SU-DHL-6 (cell line): ENCODE measurements around the gene D2HGDH.

Experiments used
- H2AFZ ChIP-seq: fragments of 200-600 bp; sonication (generic); 2 replicates; pipeline ENCODE4 v1.6.1; 2014; ENCODE audit warnings: low read depth, mild to moderate bottlenecking, moderate library complexity, mixed read lengths, antibody characterized with exemption, low read length; ENCODE audit not compliant: severe bottlenecking
- H3F3A ChIP-seq: fragments of 200-600 bp; shearing (Covaris generic); 2 replicates; pipeline ENCODE4 v1.6.0; 2016; ENCODE audit warnings: antibody characterized with exemption, mild to moderate bottlenecking; ENCODE audit not compliant: insufficient read depth
- H3K27ac ChIP-seq: fragments of 200-600 bp; sonication (generic); 2 replicates; pipeline ENCODE4 v1.5.1; 2016; ENCODE audit warnings: low read depth, mild to moderate bottlenecking, low read length, moderate library complexity, mixed read lengths
- H3K27me3 ChIP-seq: fragments of 200-600 bp; sonication (generic), shearing (Covaris generic); 2 replicates; pipeline ENCODE4 v1.6.0; 2014; ENCODE audit warnings: mild to moderate bottlenecking, low read length
- H3K36me3 ChIP-seq: fragments of 200-600 bp; sonication (generic); 2 replicates; pipeline ENCODE4 v1.6.1; 2014; ENCODE audit warnings: mild to moderate bottlenecking, low read length, mixed read lengths
- H3K4me2 ChIP-seq: fragments of 300-600, 200-600 bp; shearing (Covaris generic), sonication (generic); 2 replicates; pipeline ENCODE4 v1.6.0; 2014; ENCODE audit warnings: low read length, low read depth, mild to moderate bottlenecking; ENCODE audit not compliant: poor library complexity, severe bottlenecking
- H3K4me3 ChIP-seq: fragments of 200-600 bp; sonication (generic); 2 replicates; pipeline ENCODE4 v1.5.1; 2014; ENCODE audit warnings: antibody characterized with exemption, low read length, mild to moderate bottlenecking, mixed read lengths; ENCODE audit not compliant: insufficient read depth, poor library complexity, severe bottlenecking
- H3K79me2 ChIP-seq: fragments of 200-600 bp; sonication (generic); 2 replicates; pipeline ENCODE4 v1.6.1; 2014; ENCODE audit warnings: mild to moderate bottlenecking, low read length, moderate library complexity; ENCODE audit not compliant: insufficient read depth
- H3K9ac ChIP-seq: fragments of 200-600 bp; sonication (generic); 2 replicates; pipeline ENCODE4 v1.7.0; 2014; ENCODE audit warnings: mild to moderate bottlenecking, low read length
- H3K9me2 ChIP-seq: fragments of 200-600 bp; sonication (generic); replicated peaks from 2 replicates; pipeline ENCODE4 v1.6.1; 2014; ENCODE audit warnings: low read length; ENCODE audit not compliant: insufficient read depth
- H3K9me3 ChIP-seq: fragments of 200-600 bp; sonication (generic); 2 replicates; pipeline ENCODE4 v1.6.1; 2014; ENCODE audit warnings: low read length, mixed read lengths; ENCODE audit not compliant: insufficient read depth
- H4K20me1 ChIP-seq: fragments of 200-600 bp; sonication (generic); 2 replicates; pipeline ENCODE4 v1.6.1; 2014; ENCODE audit warnings: low read depth, mild to moderate bottlenecking, antibody characterized with exemption, low read length, moderate library complexity, mixed read lengths
- CTCF ChIP-seq: fragments of 200-600 bp; sonication (generic); IDR thresholded peaks from one replicate; pipeline ENCODE4 v1.5.1; 2017; ENCODE audit warnings: antibody characterized with exemption, mild to moderate bottlenecking, low read length, moderate library complexity; ENCODE audit not compliant: insufficient read depth, poor library complexity, severe bottlenecking
- EZH2phosphoT487 ChIP-seq: fragments of 200-600 bp; sonication (generic), shearing (Covaris generic); conservative IDR thresholded peaks from 2 replicates; pipeline ENCODE4 v1.6.1; 2018; ENCODE audit warnings: mild to moderate bottlenecking, antibody characterized with exemption, low read length, moderate library complexity, mixed read lengths

D2HGDH gene

GRCh38 chr2:241728000-241728399, 6.4 kb upstream of the D2HGDH start:
- H3K36me3 ChIP-seq = peaks cover 7% of the 10 kb centered on the region
- no peaks in the 10 kb centered on the region for H3K79me2 ChIP-seq
- H3F3A ChIP-seq = no peaks in the 10 kb centered on the region
- H3K27me3 ChIP-seq = no peaks in the 10 kb centered on the region
- no peaks in the 10 kb centered on the region for H4K20me1 ChIP-seq
- H3K4me3 ChIP-seq = no peak overlapping the region
- no peak overlapping the region for H2AFZ ChIP-seq
- no peak for TF ChIP-seq EZH2phosphoT487
- no peak for TF ChIP-seq CTCF
- no peak overlapping the region for H3K9ac ChIP-seq
- H3K9me2 ChIP-seq = no peaks in the 10 kb centered on the region
- no peak overlapping the region for H3K27ac ChIP-seq
- no peak overlapping the region for H3K4me2 ChIP-seq
- peaks cover 7% of the 10 kb centered on the region; the same call in 1 of the 2 replicates for H3K9me3 ChIP-seq

- Histone ChIP-seq H2AFZ (no peak overlapping the region), H3K36me3 (peaks cover 1% of the 10 kb centered on the region; the same call in 1 of the 2 replicates), H3K27ac (no peak overlapping the region), H3K27me3 (no peaks in the 10 kb centered on the region), H3K79me2 (no peaks in the 10 kb centered on the region), H3K4me3 (no peak overlapping the region), H3K9me3 (peaks cover 1% of the 10 kb centered on the region; the same call in 1 of the 2 replicates), H3K4me2 (no peak overlapping the region), H3F3A (no peaks in the 10 kb centered on the region), H4K20me1 (no peaks in the 10 kb centered on the region), H3K9ac (no peak overlapping the region), H3K9me2 (no peaks in the 10 kb centered on the region)
- no peak for TF ChIP-seq EZH2phosphoT487
- TF ChIP-seq CTCF = no peak
These were observed 5.8 kb upstream of the D2HGDH start for GRCh38 chr2:241728627-241729026.

DNA sequence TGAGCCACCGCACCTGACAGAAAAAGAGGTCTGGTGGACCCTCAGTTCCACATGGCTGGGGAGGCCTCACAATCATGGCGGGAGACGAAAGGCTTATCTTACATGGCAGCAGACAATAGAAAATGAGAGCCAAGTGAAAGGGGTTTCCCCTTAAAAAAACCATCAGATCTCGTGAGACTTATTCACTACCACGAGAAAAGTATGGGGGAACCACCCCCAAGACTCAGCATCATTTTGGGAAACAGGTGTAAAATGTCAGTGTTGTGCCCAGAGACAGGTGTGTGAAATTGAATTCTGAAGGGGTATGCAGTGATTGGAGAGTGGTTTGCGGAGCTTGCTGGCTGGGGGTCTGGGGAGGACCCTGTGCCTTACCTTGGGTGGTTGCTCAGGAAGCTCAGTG, 4.6 kb upstream of the D2HGDH start:
- TF ChIP-seq CTCF (no peak), EZH2phosphoT487 (no peak)
- Histone ChIP-seq H3K4me2 (no peak overlapping the region), H3F3A (no peaks in the 10 kb centered on the region)

More for the DNA sequence above, 4.6 kb upstream of the D2HGDH start:
- no peaks in the 10 kb centered on the region for H3K79me2 ChIP-seq
- no peaks in the 10 kb centered on the region for H3K9me3 ChIP-seq
- no peaks in the 10 kb centered on the region for H3K36me3 ChIP-seq
- H3K9me2 ChIP-seq = no peaks in the 10 kb centered on the region
- no peaks in the 10 kb centered on the region for H3K27me3 ChIP-seq
- no peaks in the 10 kb centered on the region for H4K20me1 ChIP-seq
- H3K9ac ChIP-seq = no peak overlapping the region
- H2AFZ ChIP-seq = no peak overlapping the region
- H3K4me3 ChIP-seq = no peak overlapping the region
- no peak overlapping the region for H3K27ac ChIP-seq
